Stimulated activated effector memory CD8-positive, alpha-beta T cell treated with anti-CD3 and anti-CD28 coated beads, Interleukin-12 subunit alpha, Interleukin-12 subunit beta, amount 100 ng/mL, for 72 hours (primary cell): ENCODE measurements around the gene NPAS3.

Experiments used
- ATAC-seq: fragments of 150-1000 bp; cut with Tn5 transposase; 2 replicates; pipeline ENCODE4 v1.10.0; 2021
- DNase-seq, 2 donors: peaks; one replicate each; pipeline ENCODE4 v3.0.0; 2021 to 2022; ENCODE audit warnings: low spot score in 2 of 2
- H3K27ac Mint-ChIP-seq: one replicate; pipeline ENCODE4 v1.8.0; 2022; ENCODE audit warnings: mild to moderate bottlenecking, mixed read lengths
- H3K36me3 Mint-ChIP-seq: one replicate; pipeline ENCODE4 v1.8.0; 2022; ENCODE audit warnings: mild to moderate bottlenecking, mixed read lengths
- H3K4me1 Mint-ChIP-seq: one replicate; pipeline ENCODE4 v1.8.0; 2022; ENCODE audit warnings: mixed read lengths
- H3K4me3 Mint-ChIP-seq: one replicate; pipeline ENCODE4 v1.8.0; 2022; ENCODE audit warnings: mild to moderate bottlenecking, mixed read lengths
- H3K9me3 Mint-ChIP-seq: one replicate; pipeline ENCODE4 v1.8.0; 2022; ENCODE audit warnings: mixed read lengths

The NPAS3 gene

DNA sequence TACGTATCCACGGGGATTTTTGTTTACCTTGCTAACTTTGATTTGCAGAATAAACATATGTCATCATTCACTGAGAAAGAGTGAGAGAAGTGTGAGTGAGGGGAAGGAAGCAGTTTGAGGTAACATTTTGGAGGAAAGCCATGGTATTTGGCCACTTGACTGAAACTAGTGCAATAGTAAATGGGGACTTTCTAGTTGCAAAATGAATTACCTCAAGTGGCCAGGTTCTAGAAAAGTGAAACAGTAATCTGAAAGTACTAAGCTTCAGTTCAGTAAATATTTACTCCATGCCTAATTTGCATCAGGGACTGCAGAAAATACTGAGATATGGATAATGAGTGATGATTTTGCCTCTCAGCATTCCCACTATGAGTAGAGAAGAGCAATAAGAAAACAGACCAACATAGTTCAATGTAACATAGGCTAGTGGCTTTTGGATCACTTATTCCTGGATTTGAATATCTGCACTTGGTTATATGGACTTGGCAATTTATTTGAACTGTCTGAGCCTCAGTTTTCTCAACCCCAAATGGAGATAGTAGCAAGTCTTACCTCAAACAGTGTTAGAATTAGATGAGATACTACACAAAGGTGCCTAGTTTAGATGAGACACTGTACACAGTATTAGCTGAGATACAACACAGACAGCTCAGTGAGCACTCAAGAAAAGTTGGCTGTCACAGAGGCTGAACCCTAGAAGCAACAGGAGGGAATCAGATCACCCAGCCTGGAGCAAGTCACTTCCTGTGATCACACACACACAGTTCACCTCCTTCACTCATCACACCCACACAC lies 439.1 kb downstream of the NPAS3 start:
- Mint-ChIP-seq H3K36me3 (no peaks in the 10 kb centered on the region), H3K27ac (no peak overlapping the region), H3K4me1 (no peaks in the 10 kb centered on the region), H3K9me3 (peaks cover 3% of the 10 kb centered on the region), H3K4me3 (no peak overlapping the region)
- no peak for ATAC-seq
- DNase-seq = no peak

DNA sequence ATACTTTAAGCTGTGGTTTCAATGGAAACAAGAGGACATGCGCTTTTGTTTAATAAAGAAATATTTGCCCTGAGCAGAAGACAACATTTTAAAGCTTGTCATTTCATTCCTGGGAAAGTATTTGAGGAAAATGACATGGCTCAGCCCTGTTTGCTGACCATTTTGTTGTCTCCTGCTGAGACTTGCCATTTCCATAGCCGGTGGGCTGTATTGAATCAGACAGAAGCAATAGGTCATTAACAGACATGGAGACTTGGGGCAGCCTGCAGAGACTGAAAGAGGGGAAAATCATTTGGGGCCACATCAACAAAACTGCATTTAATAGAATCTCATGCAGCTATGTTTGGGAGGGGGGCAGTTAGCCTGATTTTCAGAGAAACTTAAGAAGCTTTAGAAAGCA lies 443.0 kb downstream of the NPAS3 start:
- Mint-ChIP-seq H3K36me3 (no peaks in the 10 kb centered on the region), H3K27ac (no peak overlapping the region), H3K9me3 (peaks cover 3% of the 10 kb centered on the region), H3K4me1 (no peaks in the 10 kb centered on the region), H3K4me3 (no peak overlapping the region)
- no peak for DNase-seq
- ATAC-seq = no peak

DNA sequence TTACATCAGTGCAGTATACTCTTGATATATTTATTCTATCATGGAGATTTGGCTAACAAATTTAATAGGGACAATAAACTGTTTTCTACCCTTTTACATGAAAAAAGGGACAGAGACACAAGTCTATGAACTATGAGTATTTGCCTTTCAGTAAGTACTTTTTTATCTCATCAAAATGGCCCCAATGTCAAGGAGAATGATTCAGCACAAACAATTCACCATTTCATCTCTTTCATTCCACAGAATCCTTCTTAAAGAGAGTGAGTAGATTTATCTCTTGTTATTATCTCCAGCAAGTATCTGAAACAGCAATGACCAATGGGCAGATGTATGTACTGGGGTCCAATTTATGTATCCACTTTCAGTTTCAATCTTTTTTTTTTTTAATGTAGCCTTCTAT lies 447.5 kb downstream of the NPAS3 start:
- DNase-seq = no peak
- H3K27ac Mint-ChIP-seq = no peak overlapping the region
- ATAC-seq = no peak
- no peak overlapping the region for H3K4me3 Mint-ChIP-seq
- peaks cover 3% of the 10 kb centered on the region for H3K9me3 Mint-ChIP-seq
- H3K4me1 Mint-ChIP-seq = no peaks in the 10 kb centered on the region
- H3K36me3 Mint-ChIP-seq = no peaks in the 10 kb centered on the region

DNA sequence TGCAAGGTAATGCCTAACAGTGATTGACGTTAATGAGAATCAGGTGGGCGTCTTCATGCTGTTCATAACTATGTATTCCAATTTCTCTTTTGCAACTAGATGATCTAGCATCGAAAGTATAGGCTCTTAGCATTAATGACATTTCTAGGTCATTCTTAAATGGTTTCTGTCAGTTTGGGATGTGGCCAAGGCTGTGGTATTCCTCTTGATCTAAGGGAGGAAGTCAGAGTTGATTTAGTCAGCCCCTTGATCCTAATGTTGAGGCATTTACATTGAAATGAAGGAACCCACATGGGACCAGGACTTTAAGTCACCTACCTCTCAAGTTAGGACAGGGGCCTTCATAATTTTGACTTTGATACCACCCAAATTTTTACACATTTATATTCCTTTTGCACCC lies 448.1 kb downstream of the NPAS3 start:
- H3K4me1 Mint-ChIP-seq = no peaks in the 10 kb centered on the region
- H3K9me3 Mint-ChIP-seq = peaks cover 3% of the 10 kb centered on the region
- no peak overlapping the region for H3K4me3 Mint-ChIP-seq
- H3K27ac Mint-ChIP-seq = no peak overlapping the region
- no peak for ATAC-seq
- H3K36me3 Mint-ChIP-seq = no peaks in the 10 kb centered on the region
- DNase-seq = no peak

DNA sequence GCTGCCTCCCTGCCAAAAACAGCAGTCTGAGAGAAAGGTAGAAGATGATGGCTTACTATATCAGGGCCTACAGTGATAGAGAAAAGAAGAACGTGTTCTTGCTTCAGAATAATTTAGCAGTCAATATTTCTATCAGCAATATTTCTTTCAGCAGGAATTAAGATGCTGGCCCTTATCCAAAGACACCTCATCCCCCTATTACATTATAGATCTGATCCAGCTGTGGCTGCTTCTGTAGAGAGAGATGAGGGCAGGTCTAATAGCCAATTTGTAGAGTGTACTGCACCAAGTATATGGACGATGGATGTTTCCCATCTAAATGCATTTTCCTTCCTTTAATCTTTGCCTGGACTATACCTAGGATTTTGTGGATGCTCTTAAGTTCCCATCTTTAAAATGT lies 451.7 kb downstream of the NPAS3 start:
- DNase-seq = no peak
- Mint-ChIP-seq H3K9me3 (peaks cover 3% of the 10 kb centered on the region), H3K4me3 (no peak overlapping the region), H3K4me1 (no peaks in the 10 kb centered on the region), H3K36me3 (no peaks in the 10 kb centered on the region), H3K27ac (no peak overlapping the region)
- ATAC-seq = no peak

DNA sequence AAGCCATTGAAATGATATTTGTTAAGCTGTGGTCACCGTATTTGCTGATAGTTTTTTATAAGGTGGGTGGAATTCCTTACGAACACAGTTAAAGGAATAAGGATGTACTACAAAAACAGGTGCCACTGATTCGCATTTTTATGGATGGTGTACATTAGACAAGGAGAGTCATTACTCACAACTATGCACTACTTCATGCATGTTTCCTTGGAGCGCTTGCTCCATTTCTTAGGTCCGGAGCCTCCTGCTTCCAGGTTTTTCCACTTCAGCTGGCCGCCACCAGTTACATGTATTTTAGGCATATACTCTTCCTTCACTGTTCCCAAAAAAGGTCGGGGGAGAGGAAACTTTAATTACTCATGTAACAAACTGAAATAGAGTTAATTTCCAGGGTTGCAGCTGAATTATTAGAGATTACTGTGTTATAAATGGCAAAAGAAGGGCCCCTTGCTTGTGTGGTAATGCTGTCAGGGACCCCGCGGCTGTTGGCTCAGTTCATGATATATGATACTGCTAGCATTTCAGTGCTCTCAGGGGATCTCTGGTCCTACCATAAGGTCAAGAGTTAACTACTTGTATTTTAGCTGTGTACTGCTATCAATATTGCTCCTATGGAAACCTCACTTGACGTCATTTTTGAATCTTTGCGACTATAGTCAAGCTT lies 454.7 kb downstream of the NPAS3 start:
- Mint-ChIP-seq H3K4me1 (no peaks in the 10 kb centered on the region), H3K9me3 (peaks cover 3% of the 10 kb centered on the region), H3K36me3 (no peaks in the 10 kb centered on the region), H3K4me3 (no peak overlapping the region), H3K27ac (no peak overlapping the region)
- DNase-seq = no peak
- ATAC-seq = no peak

DNA sequence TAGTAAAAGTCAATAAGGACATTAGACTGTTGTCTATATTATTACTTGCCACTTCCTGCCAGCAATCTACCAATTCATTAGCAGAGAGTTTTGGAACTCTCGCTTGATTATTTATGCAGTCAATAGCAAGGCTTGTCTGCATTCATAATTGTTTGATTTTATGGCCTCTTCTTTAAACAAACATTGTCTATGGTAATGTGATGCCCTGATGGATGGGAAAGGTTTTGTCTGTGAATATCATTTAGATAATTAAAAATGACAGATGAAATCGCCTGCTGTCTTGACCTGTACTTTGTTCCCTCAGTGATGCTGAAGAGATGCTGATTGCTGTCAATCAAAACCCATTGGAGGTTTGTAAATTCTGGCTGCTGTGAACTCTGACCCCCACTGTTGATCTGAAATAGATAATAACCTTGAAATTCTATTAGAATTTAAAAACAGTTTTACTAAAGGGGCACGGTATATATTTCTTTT lies 455.3 kb downstream of the NPAS3 start:
- no peak for DNase-seq
- H3K4me3 Mint-ChIP-seq = no peak overlapping the region
- H3K36me3 Mint-ChIP-seq = no peaks in the 10 kb centered on the region
- no peak for ATAC-seq
- H3K4me1 Mint-ChIP-seq = no peaks in the 10 kb centered on the region
- no peak overlapping the region for H3K27ac Mint-ChIP-seq
- peaks cover 3% of the 10 kb centered on the region for H3K9me3 Mint-ChIP-seq

DNA sequence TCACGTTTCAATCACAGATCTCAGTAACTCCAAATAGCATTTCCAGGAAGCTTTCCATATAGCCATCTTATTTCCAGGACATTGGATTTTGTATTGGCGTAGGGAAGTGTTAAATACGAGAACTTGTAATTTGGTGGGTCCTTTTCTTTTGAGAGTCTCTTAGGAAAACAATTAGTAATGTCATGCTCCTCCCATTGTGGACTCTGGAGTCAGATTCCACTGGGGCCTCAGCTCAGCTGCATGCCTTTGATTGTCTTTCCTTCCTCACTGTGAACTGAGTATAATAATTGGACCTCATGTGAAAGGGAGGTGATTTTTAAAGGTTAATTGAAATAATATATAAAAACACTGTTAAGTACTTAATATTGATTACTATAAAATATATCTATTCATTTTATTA lies 462.6 kb downstream of the NPAS3 start:
- DNase-seq (no peak), ATAC-seq (no peak)

DNA sequence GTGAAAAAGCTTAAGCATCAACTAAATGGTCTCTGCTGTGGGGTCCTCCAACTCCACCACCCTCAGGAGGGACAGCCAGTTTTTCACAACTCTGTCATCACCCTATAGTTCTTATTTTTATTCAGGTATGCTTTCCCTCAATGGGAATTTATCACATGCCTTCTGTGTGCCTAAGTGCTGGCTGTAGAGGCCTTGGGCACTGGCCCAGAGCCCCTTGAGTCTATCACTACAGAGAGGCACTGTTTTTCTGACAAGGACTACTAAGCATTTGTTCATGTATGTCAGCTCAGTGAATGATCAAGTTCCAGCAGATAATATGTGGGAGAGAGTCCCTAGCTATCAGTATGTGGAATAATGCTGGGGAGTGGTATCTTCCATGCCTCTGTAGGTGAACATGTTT lies 463.9 kb downstream of the NPAS3 start:
- H3K4me3 Mint-ChIP-seq = no peak overlapping the region
- H3K27ac Mint-ChIP-seq = no peak overlapping the region
- no peaks in the 10 kb centered on the region for H3K36me3 Mint-ChIP-seq
- peaks cover 3% of the 10 kb centered on the region for H3K9me3 Mint-ChIP-seq
- ATAC-seq (no peak), DNase-seq (no peak)
- no peaks in the 10 kb centered on the region for H3K4me1 Mint-ChIP-seq

More for the DNA sequence above, 462.6 kb downstream of the NPAS3 start:
- H3K27ac Mint-ChIP-seq = no peak overlapping the region
- H3K9me3 Mint-ChIP-seq = peaks cover 5% of the 10 kb centered on the region
- no peak overlapping the region for H3K4me3 Mint-ChIP-seq
- H3K4me1 Mint-ChIP-seq = no peaks in the 10 kb centered on the region
- no peaks in the 10 kb centered on the region for H3K36me3 Mint-ChIP-seq

DNA sequence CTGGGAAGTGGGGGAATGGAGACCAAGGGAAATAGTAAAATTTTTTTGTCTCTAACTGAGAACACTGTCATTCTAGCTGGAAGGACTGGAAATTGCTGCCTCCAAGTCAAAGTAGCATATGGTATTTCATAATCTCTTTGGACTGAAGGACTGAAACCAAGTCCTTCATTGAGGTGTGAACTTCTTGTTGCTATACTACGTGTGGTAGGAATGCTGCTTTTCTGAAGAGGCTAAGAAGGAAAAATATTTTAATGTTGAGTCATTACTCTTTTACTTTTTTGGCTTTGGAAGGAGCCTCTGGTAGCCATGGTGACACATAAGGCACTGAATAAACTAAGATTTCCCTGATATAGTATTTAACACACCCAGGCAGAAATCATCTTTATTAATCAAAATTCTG lies 465.4 kb downstream of the NPAS3 start:
- ATAC-seq = no peak
- Mint-ChIP-seq H3K4me1 (no peaks in the 10 kb centered on the region), H3K36me3 (no peaks in the 10 kb centered on the region), H3K9me3 (peaks cover 3% of the 10 kb centered on the region), H3K4me3 (no peak overlapping the region), H3K27ac (no peak overlapping the region)
- no peak for DNase-seq

DNA sequence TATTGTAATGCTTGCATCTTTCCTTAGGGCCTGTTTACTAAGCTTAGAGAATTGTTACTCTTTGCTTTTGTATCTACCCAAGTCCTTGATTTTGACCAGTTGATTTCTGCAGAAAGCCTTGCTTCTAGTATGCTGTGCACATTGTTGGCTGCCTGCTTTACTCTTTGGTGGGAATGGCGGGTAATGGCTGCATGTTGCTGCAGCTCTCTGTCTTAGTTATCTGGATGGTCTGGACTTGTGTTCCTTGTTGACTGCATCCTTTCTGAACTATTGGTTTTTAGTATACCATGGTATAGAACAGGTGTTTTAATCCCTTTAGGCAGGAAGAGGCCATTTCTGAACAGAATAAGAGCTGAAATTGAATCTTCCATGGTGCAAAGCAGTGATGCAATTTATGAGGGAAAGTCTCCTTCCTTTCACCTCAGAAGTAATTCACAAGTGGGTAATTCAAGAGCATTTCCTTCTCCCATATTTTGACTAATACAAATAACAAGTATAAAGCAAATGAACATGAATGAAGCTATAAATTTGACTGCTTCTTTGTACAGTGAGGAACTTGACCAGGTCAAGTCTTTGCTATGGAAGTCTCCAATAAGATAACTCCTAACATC lies 466.4 kb downstream of the NPAS3 start:
- Mint-ChIP-seq H3K9me3 (peaks cover 3% of the 10 kb centered on the region), H3K4me3 (no peak overlapping the region), H3K27ac (no peak overlapping the region), H3K4me1 (no peaks in the 10 kb centered on the region), H3K36me3 (no peaks in the 10 kb centered on the region)
- ATAC-seq (no peak), DNase-seq (no peak)

DNA sequence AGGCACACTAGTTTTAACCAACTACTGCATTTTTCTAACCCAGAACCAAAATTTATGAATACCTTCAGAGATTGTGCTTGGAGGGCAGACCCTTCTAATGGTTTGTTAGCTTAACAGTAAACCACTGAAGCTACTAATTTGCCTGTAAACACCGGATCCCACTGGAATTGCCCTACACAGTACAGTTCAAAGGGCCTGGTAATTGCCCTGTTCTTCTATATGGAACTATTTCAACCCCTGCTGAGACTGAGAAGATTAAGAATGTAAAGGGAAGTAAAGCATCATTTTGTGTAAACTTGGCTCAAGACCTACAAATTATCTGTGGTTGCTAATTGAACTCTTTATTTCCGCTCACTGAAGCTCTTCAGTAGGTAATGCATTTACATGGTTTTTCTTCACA lies 468.1 kb downstream of the NPAS3 start:
- no peaks in the 10 kb centered on the region for H3K4me1 Mint-ChIP-seq
- no peak overlapping the region for H3K27ac Mint-ChIP-seq
- no peaks in the 10 kb centered on the region for H3K36me3 Mint-ChIP-seq
- no peak for ATAC-seq
- H3K4me3 Mint-ChIP-seq = no peak overlapping the region
- no peak for DNase-seq
- peaks cover 9% of the 10 kb centered on the region for H3K9me3 Mint-ChIP-seq

DNA sequence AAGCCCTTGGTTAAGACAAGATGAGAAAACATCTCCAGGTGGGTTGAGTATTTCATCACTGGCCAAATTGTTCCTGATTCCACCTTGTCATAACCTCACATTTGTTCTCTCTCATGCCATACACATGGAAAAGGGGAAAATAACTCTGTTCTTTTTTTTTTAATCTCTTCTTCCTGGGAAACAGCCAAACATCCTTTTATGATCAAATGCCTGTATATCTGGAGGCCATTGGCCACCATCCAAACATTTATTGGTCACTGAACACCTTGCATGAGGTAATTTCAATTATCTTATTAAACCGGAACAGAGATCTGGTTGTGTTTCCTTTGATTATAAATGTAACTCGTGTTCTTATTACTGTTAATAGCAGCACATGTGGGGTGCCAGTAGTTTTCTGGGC lies 469.6 kb downstream of the NPAS3 start:
- ATAC-seq (no peak), DNase-seq (no peak)
- Mint-ChIP-seq H3K4me1 (no peaks in the 10 kb centered on the region), H3K36me3 (no peaks in the 10 kb centered on the region), H3K9me3 (peaks cover 10% of the 10 kb centered on the region), H3K4me3 (no peak overlapping the region), H3K27ac (no peak overlapping the region)

DNA sequence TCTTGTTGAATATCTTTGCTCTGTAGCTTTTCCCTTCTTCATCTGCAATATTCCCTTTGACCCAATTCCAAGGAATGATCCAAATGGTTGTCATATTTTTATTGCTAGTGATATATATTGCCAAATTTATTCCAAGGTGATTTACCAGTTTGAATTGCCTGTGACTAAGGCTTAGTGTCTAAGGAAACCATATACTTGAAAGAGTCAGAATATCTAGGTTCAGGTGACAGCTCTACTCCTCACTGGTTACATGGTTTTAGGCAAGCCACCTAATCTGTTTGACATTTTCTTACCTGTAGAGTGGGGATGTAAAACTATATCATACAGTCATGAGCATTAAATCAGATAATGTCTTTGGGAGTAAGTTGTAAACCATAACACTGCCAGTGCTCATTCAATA lies 473.8 kb downstream of the NPAS3 start:
- no peak overlapping the region for H3K4me3 Mint-ChIP-seq
- no peak overlapping the region for H3K27ac Mint-ChIP-seq
- H3K9me3 Mint-ChIP-seq = peaks cover 9% of the 10 kb centered on the region
- DNase-seq = no peak
- no peaks in the 10 kb centered on the region for H3K4me1 Mint-ChIP-seq
- no peaks in the 10 kb centered on the region for H3K36me3 Mint-ChIP-seq
- ATAC-seq = no peak

DNA sequence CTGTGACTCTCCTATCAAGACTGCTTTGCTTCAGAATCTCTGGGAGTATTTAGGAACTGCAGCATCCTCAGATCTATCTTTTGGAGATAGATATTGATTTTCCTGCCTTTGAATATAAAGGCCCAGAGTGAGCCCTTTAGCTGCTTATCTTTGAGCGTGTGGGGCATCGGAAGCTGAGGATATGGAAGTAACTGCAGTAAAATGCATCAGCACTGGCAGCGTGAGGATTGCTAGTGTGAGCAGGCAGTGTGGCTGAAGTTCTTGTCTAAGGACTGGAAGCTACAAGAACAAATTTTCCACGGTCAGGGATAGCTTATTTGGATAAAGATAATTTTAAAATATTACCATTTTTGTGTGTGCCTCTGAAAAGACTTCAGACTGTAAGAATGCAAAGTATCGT lies 474.7 kb downstream of the NPAS3 start:
- Mint-ChIP-seq H3K27ac (no peak overlapping the region), H3K36me3 (no peaks in the 10 kb centered on the region), H3K4me3 (no peak overlapping the region), H3K9me3 (peaks cover 9% of the 10 kb centered on the region), H3K4me1 (no peaks in the 10 kb centered on the region)
- no peak for ATAC-seq
- no peak for DNase-seq

DNA sequence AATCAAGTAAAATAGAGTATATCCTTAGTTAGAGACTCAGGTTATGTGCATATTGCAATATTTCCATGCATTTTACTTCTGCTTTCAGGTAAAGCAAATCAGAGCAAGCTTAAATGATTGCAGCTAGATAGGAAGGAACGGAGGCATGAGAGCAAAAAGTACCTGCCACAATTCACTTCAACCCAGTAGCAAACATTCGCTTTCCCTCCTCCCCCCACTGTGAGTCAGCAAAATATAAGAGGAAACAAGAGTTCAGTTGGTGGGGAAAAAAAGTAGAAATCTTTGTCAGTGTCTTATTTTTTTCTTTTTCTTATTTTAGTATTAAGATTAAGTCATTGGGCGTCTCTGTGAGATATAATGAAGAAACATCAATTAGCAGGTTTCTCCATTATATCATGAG lies 475.4 kb downstream of the NPAS3 start:
- Mint-ChIP-seq H3K9me3 (peaks cover 11% of the 10 kb centered on the region), H3K4me3 (no peak overlapping the region), H3K27ac (no peak overlapping the region), H3K4me1 (no peaks in the 10 kb centered on the region), H3K36me3 (no peaks in the 10 kb centered on the region)
- DNase-seq = no peak
- ATAC-seq = no peak
